ENCODE results near the gene DIAPH1.

DNA sequence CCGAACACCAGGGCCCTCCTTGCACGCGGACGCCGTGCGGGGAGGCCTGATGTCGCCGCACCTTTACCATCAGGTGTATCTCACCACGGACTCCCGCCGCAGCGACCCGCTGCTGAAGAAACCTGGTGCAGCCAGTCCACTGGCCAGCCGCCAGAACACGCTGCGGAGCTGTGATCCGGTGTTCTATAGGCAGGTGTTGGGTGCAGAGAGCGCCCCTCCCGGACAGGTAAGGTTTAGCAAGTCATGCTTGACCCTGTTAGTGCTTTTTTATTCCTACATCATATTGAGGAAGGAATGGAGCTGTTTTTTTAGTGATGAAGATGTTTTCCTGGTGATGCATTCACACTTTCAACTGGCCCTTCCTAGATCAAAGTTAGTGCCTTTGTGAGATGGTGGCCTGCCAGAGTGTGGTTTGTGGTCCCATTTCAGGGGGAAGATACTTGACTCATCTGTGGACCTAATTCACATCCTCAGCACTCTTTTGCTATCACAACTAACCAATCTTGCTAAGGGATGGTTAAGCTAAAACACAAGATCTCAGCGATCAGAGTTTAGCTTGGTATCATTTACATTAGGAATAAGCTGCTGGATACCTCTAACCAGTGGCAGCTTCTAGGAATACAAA, 140.4 kb downstream of the DIAPH1 start:
- TF ChIP-seq EZH2phosphoT487 (IDR thresholded peaks at IDR 0.05; ENCODE audit: borderline replicate concordance, low read length) = no peak
- TF ChIP-seq, protein P1, sequence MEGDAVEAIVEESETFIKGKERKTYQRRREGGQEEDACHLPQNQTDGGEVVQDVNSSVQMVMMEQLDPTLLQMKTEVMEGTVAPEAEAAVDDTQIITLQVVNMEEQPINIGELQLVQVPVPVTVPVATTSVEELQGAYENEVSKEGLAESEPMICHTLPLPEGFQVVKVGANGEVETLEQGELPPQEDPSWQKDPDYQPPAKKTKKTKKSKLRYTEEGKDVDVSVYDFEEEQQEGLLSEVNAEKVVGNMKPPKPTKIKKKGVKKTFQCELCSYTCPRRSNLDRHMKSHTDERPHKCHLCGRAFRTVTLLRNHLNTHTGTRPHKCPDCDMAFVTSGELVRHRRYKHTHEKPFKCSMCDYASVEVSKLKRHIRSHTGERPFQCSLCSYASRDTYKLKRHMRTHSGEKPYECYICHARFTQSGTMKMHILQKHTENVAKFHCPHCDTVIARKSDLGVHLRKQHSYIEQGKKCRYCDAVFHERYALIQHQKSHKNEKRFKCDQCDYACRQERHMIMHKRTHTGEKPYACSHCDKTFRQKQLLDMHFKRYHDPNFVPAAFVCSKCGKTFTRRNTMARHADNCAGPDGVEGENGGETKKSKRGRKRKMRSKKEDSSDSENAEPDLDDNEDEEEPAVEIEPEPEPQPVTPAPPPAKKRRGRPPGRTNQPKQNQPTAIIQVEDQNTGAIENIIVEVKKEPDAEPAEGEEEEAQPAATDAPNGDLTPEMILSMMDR (IDR thresholded peaks at IDR 0.05; ENCODE audit: low read depth, low read length, poor library complexity, severe bottlenecking) = peak; percentile 65

Data from DOHH2 (cell line).